PFSK-1 (cell line): ENCODE data around the gene HAND1. TPM values are rescaled to one million over a fixed set of nuclear protein-coding genes. Genes with fewer than 3 reads are reported as not detected.

Source experiments
- FOXP2 ChIP-seq: optimal IDR thresholded peaks from 2 replicates; pipeline ENCODE3; 2011; ENCODE audit warnings: borderline replicate concordance, control low read depth, inconsistent platforms; ENCODE audit not compliant: insufficient read depth; ENCODE audit errors: extremely low read length, extremely low read depth
- POLR2AphosphoS5 ChIP-seq: IDR thresholded peaks from 2 replicates; pipeline ENCODE4 v1.6.1; 2012; ENCODE audit warnings: low read depth, mild to moderate bottlenecking, control low read depth, low read length, moderate library complexity
- REST ChIP-seq, 2 experiments: IDR thresholded peaks; 2 replicates each; pipeline versions ENCODE4 v1.6.1 to v1.8.0; 2011 to 2012; ENCODE audit warnings: low read depth in 2 of 2, low read length in 2 of 2, control low read depth in 1 of 2, inconsistent platforms in 1 of 2, mild to moderate bottlenecking in 1 of 2, moderate library complexity in 1 of 2; ENCODE audit not compliant: insufficient read depth in 1 of 2
- SIN3A ChIP-seq: IDR thresholded peaks from 2 replicates; pipeline ENCODE4 v1.6.1; 2012; ENCODE audit warnings: mild to moderate bottlenecking, low read length, moderate library complexity, borderline replicate concordance; ENCODE audit not compliant: insufficient read depth
- TAF1 ChIP-seq: IDR thresholded peaks from 2 replicates; pipeline ENCODE4 v1.6.1; 2012; ENCODE audit warnings: low read length, control low read depth, borderline replicate concordance; ENCODE audit not compliant: insufficient read depth
- polyA plus RNA-seq: library from polyadenylated mRNA; unstranded; fragments of >200 nt; gene quantifications from one replicate; pipeline ENCODE4 v1.2.1, GENCODE V29; 2012; ENCODE audit warnings: low read depth, missing spikeins; ENCODE audit not compliant: insufficient read length

The HAND1 gene
- not detected for polyA plus RNA-seq

- TF ChIP-seq SIN3A (no peak), FOXP2 (no peak)
Measured at GRCh38 chr5:154478224-154478565, at the start of gene HAND1. Gene HAND1 (minus strand): TSS chr5:154478227. CDS start chr5:154478008, 219 bp downstream.

- no peak for TF ChIP-seq TAF1
Measured at GRCh38 chr5:154526231-154527226, 48.5 kb upstream of the HAND1 start.

GRCh38 chr5:154524859-154525258 lies 46.8 kb upstream of the HAND1 start:
- TF ChIP-seq REST (IDR thresholded peaks at IDR 0.05; ENCODE audit: insufficient read depth in 1 of 2, low read depth in 2 of 2, low read length in 2 of 2), result no peak
- TF ChIP-seq TAF1, result no peak
- TF ChIP-seq POLR2AphosphoS5, result no peak

GRCh38 chr5:154524181-154524580 lies 46.2 kb upstream of the HAND1 start:
- no peak for TF ChIP-seq REST (IDR thresholded peaks at IDR 0.05; ENCODE audit: insufficient read depth in 1 of 2, low read depth in 2 of 2, low read length in 2 of 2)
- TF ChIP-seq TAF1, result no peak
- TF ChIP-seq POLR2AphosphoS5, result no peak
- TF ChIP-seq FOXP2, result no peak
- no peak for TF ChIP-seq SIN3A

- no peak for TF ChIP-seq POLR2AphosphoS5
- TF ChIP-seq REST (IDR thresholded peaks at IDR 0.05; ENCODE audit: insufficient read depth in 1 of 2, low read depth in 2 of 2, low read length in 2 of 2), result no peak
- no peak for TF ChIP-seq FOXP2
- TF ChIP-seq TAF1, result no peak
- no peak for TF ChIP-seq SIN3A
Measured at GRCh38 chr5:154523709-154524108, 45.7 kb upstream of the HAND1 start.

- TF ChIP-seq TAF1 (no peak), REST (IDR thresholded peaks at IDR 0.05; ENCODE audit: insufficient read depth in 1 of 2, low read depth in 2 of 2, low read length in 2 of 2) (no peak), POLR2AphosphoS5 (no peak), FOXP2 (no peak), SIN3A (no peak)
Measured at GRCh38 chr5:154523104-154523503, 45.1 kb upstream of the HAND1 start.
